Adrenal gland (tissue), 12 donors: ENCODE data around the gene TPSG1. TPM values are rescaled to one million over a fixed set of nuclear protein-coding genes. Genes with fewer than 3 reads are reported as not detected.

Experiments used
- DNase-seq, 7 donors: peaks; one replicate each; pipeline ENCODE4 v3.0.0-alpha.2; 2019 to 2020
- H3K27ac ChIP-seq, 5 donors: fragments of 200-600 bp; sonication (generic) in 4 of 5; 1 replicate in 3 of 5; 2 replicates in 2 of 5; pipeline versions ENCODE4 v1.5.1 to v1.8.0; 2016 to 2020; ENCODE audit warnings: mild to moderate bottlenecking in 1 of 5
- H3K27me3 ChIP-seq: fragments of 200-600 bp; 2 replicates; pipeline ENCODE4 v1.8.0; 2021
- H3K36me3 ChIP-seq, 2 donors: fragments of 200-600 bp; replicated peaks in 1 of 2; 1 replicate in 1 of 2; 2 replicates in 1 of 2; pipeline versions ENCODE4 v1.5.1 to v1.8.0; 2018 to 2022
- H3K4me1 ChIP-seq, 2 donors: fragments of 200-600 bp; replicated peaks in 1 of 2; 1 replicate in 1 of 2; 2 replicates in 1 of 2; pipeline versions ENCODE4 v1.5.1 to v1.8.0; 2018 to 2021
- H3K4me3 ChIP-seq, 4 donors: fragments of 200-600 bp; sonication (generic) in 3 of 4; one replicate each; pipeline ENCODE4 v1.5.1; 2016 to 2018
- H3K9me3 ChIP-seq, 3 donors: fragments of 200-600 bp; sonication (generic) in 1 of 3; replicated peaks in 1 of 3; 1 replicate in 2 of 3; 2 replicates in 1 of 3; pipeline versions ENCODE4 v1.5.1 to v1.8.0; 2016 to 2021
- POLR2A ChIP-seq, 2 donors: fragments of 450-650 bp; IDR thresholded peaks; one replicate each; pipeline ENCODE4 v1.6.1; 2017; ENCODE audit warnings: antibody characterized with exemption in 2 of 2, mild to moderate bottlenecking in 2 of 2, moderate library complexity in 1 of 2
- WGBS, 4 donors: extraction: QIAGEN DNeasy Blood & Tissue Kit in 2 of 4; methylation state at CpG; one replicate each; pipeline versions ENCODE4 v1.1.5 to v1.1.7; 2013 to 2017; 5-methylcytosine and 5-hydroxymethylcytosine counted together
- intact Hi-C, 2 donors: fragments of 100-400 bp; cut with DNase I; formaldehyde crosslinking; loops; one replicate each; pipeline versions ENCODE4 v1.14.1 to v1.15.0; 2022 to 2023
- polyA plus RNA-seq, 3 donors: library from polyadenylated mRNA; stranded (reverse); fragments of 200-250 nt in 2 of 3; fragments of 350-450 nt in 1 of 3; fragmentation: Illumina TruSeq in 1 of 3; extraction: RNeasy Lipid Tissue Mini Kit (QIAGEN cat#74804) in 1 of 3; gene quantifications; one replicate each; pipeline ENCODE4 v1.2.3, GENCODE V29; 2013 to 2014
- total RNA-seq, 9 donors: library from RNA; depleted of rRNA in 4 of 9; stranded (reverse); fragments of >200 nt in 4 of 9; fragments of 120-200 nt in 1 of 9; fragmentation: NEBNext Ultra II Directional in 1 of 9; extraction: Animal tissue kit (Norgen Biotek cat#: 25700) in 1 of 9; gene quantifications; one replicate each; pipeline versions ENCODE4 v1.1.0 to v1.2.4, GENCODE V29; 2013 to 2023
- TF ChIP-seq, protein P1 (sequence below), 6 experiments: fragments of 450-650 bp in 4 of 6; fragments of 200-600 bp in 2 of 6; sonication (generic) in 1 of 6; IDR thresholded peaks; 1 replicate in 5 of 6; 2 replicates in 1 of 6; pipeline versions ENCODE4 v1.5.1 to v1.8.0; 2016 to 2021; ENCODE audit warnings: antibody characterized with exemption in 6 of 6, mild to moderate bottlenecking in 2 of 6, moderate library complexity in 1 of 6
- donor health status: healthy with polysubstance abuse.
- donor health status: Bipolar disorder and iron deficiency.
- donor health status: DM: yes; HTN: yes; CAD: no.
- donor health status: DM: no; HTN: no; CAD: no.
- donor health status: DM: no; HTN: no; CAD: no.
- donor health status: DM: yes; HTN: yes; CAD: no.

The TPSG1 gene
- total and polyA plus RNA-seq, 12 donors: 0.18 to 5.5 (median 0.34) TPM; not detected in 7

DNA sequence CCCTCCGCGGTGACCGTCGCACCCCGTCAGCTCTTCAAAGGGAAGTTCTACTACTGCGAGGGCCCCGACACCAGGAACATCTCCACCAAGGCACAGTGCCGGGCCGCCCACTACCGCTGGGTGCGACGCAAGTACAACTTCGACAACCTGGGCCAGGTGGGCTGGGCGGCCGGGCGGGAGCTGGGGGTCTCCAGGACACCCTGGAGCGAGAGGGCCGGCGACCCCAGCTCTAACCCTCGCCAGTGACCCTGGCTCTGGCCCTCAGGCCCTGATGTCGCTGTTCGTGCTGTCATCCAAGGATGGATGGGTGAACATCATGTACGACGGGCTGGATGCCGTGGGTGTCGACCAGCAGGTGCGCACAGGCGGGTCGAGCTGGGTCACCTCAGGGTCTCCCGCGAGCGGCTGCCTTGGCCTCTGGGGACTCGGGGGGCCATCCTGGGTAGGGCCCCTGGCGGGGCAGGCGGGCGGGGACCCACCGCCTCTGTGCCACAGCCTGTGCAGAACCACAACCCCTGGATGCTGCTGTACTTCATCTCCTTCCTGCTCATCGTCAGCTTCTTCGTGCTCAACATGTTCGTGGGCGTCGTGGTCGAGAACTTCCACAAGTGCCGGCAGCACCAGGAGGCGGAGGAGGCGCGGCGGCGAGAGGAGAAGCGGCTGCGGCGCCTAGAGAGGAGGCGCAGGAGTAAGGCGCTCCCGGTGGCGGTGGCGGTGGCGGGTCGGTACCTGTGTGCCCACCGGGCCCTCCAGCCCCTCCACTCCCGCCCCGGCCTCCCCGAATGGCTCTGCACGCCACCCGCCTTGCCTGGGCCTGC, 13.4 kb downstream of the TPSG1 start:
- intact Hi-C loops: no loop called here
- no peaks in the 10 kb centered on the region for H3K27me3 ChIP-seq
- H3K4me1 ChIP-seq: no peaks in the 10 kb centered on the region
- H3K27ac ChIP-seq: no peak overlapping the region
- no peak for DNase-seq
- peaks cover 0 to 14% of the 10 kb centered on the region in 2 donors for H3K36me3 ChIP-seq
- H3K4me3 ChIP-seq: no peak overlapping the region
- H3K9me3 ChIP-seq: no peaks in the 10 kb centered on the region
- no peak for TF ChIP-seq POLR2A (IDR thresholded peaks at IDR 0.05)
- TF ChIP-seq, protein P1, sequence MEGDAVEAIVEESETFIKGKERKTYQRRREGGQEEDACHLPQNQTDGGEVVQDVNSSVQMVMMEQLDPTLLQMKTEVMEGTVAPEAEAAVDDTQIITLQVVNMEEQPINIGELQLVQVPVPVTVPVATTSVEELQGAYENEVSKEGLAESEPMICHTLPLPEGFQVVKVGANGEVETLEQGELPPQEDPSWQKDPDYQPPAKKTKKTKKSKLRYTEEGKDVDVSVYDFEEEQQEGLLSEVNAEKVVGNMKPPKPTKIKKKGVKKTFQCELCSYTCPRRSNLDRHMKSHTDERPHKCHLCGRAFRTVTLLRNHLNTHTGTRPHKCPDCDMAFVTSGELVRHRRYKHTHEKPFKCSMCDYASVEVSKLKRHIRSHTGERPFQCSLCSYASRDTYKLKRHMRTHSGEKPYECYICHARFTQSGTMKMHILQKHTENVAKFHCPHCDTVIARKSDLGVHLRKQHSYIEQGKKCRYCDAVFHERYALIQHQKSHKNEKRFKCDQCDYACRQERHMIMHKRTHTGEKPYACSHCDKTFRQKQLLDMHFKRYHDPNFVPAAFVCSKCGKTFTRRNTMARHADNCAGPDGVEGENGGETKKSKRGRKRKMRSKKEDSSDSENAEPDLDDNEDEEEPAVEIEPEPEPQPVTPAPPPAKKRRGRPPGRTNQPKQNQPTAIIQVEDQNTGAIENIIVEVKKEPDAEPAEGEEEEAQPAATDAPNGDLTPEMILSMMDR (IDR thresholded peaks at IDR 0.05): no peak
- 94 to 97% (median 95%) methylated on average over 27 to 65 of the region's 65 CpGs for WGBS, 4 donors

DNA sequence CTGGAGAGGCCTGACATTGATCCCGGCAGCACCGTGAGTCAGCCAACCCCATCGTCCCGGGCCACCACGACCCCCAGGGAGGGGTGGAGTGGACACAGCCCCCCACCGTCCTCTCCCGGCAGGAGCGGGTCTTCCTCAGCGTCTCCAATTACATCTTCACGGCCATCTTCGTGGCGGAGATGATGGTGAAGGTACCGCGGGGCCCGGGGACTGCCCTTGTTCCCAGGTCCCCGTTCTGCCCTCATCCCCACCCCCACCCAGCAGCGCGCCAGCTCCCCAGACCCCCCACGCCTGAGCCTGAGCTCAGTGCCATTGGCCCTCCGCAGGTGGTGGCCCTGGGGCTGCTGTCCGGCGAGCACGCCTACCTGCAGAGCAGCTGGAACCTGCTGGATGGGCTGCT, 14.6 kb downstream of the TPSG1 start:
- no peak for DNase-seq
- Histone ChIP-seq H3K36me3 (peaks cover 0 to 14% of the 10 kb centered on the region in 2 donors), H3K9me3 (no peaks in the 10 kb centered on the region), H3K4me1 (no peaks in the 10 kb centered on the region), H3K27ac (no peak overlapping the region), H3K4me3 (no peak overlapping the region), H3K27me3 (no peaks in the 10 kb centered on the region)
- WGBS, 4 donors: 82 to 83% (median 82%) methylated on average over 4 to 23 of the region's 23 CpGs
- intact Hi-C loops: no loop called here
- TF ChIP-seq, protein P1 (IDR thresholded peaks at IDR 0.05): no peak
- TF ChIP-seq POLR2A (IDR thresholded peaks at IDR 0.05): no peak

DNA sequence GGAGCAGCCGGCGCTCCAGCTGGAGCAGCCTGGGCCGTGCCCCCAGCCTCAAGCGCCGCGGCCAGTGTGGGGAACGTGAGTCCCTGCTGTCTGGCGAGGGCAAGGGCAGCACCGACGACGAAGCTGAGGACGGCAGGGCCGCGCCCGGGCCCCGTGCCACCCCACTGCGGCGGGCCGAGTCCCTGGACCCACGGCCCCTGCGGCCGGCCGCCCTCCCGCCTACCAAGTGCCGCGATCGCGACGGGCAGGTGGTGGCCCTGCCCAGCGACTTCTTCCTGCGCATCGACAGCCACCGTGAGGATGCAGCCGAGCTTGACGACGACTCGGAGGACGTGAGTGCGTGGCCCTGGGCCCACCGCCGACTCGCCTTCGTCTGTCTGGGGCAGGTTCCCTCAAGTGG, 16.0 kb downstream of the TPSG1 start:
- no peaks in the 10 kb centered on the region for H3K27me3 ChIP-seq
- H3K36me3 ChIP-seq: peaks cover 0 to 14% of the 10 kb centered on the region in 2 donors
- TF ChIP-seq, protein P1 (IDR thresholded peaks at IDR 0.05): no peak
- H3K27ac ChIP-seq: no peak overlapping the region
- no peaks in the 10 kb centered on the region for H3K4me1 ChIP-seq
- H3K4me3 ChIP-seq: no peak overlapping the region
- H3K9me3 ChIP-seq: no peaks in the 10 kb centered on the region
- DNase-seq: no peak
- WGBS, 4 donors: 94 to 96% (median 95%) methylated on average over 12 to 43 of the region's 43 CpGs
- intact Hi-C loops: no loop called here

DNA sequence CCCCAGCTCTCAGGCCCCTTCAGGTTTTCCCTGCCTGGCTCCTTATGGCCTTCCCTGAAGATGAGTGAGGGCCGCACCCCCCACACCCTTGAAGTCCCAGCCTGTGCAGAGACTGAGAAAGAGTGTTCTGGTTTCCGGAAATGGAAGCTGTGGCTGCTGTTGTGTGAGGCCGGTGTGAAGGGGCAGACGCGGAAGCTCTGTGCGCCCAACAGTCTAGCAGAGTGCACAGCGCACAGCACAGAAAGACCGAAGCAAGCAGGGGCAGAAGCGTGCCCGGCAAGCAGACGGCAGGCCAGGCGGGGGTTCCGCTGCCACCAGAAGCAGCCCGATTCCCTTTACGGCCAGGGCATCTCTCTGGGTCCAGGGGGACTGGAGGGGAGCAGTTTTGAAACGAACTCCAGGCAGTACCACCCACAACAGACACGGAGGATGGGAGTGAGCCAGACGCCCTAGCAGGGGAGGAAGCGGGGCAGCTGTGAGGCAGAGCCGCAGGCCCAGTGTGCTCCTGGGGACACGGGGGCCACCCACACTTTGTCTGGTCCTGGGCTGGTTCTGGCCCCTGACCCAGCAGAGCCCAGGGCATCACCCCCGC, 16.7 kb downstream of the TPSG1 start:
- H3K4me1 ChIP-seq: no peaks in the 10 kb centered on the region
- no peak overlapping the region for H3K4me3 ChIP-seq
- no peaks in the 10 kb centered on the region for H3K9me3 ChIP-seq
- H3K27me3 ChIP-seq: no peaks in the 10 kb centered on the region
- H3K27ac ChIP-seq: no peak overlapping the region
- DNase-seq: no peak
- intact Hi-C loops: no loop called here
- peaks cover 0 to 14% of the 10 kb centered on the region in 2 donors for H3K36me3 ChIP-seq
- TF ChIP-seq POLR2A (IDR thresholded peaks at IDR 0.05): no peak
- TF ChIP-seq, protein P1 (IDR thresholded peaks at IDR 0.05): no peak
- 83 to 90% (median 89%) methylated on average over 18 to 22 of the region's 22 CpGs for WGBS, 4 donors
